ENCODE data around the gene LNPEP. TPM values are rescaled to one million over a fixed set of nuclear protein-coding genes. Genes with fewer than 3 reads are reported as not detected.

Gene LNPEP
- polyA plus RNA-seq, 4 donors = 1.1 to 22.2 (median 4.3) TPM

DNA sequence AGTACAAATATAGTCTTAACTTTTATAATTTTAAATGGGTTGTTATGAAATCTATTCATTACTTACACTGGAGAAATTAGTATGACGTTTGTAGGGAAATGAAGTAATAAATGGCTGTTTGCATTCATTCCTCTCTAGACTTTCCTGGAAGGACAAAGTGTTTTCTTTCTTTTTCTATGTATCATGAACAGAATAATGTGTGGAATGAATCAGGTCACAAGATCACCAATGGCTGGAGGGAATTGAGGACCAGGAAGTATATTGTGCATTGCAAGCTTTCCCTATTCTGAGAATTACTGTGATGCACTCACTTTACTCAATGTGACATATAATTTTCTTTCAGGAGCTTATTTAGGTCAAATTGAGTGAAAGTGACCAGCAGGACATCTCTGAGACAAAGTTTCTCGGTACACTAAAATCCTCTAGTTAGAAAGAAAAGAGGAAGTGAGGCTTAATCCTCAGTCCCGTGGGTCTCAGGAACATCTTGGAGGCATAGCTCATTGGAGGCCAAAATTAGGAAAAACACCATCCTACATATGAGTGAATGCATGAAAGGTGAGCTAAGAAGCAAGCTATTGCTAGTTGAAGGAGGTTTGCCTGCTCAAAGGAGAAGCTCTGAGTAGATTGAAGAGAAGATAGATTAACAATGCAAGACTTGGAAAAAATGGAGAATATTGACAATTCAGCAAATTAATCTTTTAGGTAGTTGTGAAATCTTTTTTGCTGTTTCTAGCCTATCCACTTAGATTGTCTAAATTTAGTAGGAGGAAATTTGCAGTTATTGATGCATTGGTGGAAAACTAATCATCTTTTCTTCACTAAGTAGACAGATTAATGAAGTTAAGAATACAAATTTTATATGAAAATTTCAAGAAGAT is 31.6 kb upstream of the LNPEP start:
- no peak overlapping the region for H3K27ac ChIP-seq (ENCODE audit: low read depth in 1 of 3, low read length in 2 of 3)
- FAIRE-seq (no peak), DNase-seq (no peak)
- 70 to 90% (median 84%) methylated on average over 3 of the region's 3 CpGs for WGBS, 3 donors
- H3K36me3 ChIP-seq (ENCODE audit: control insufficient read depth in 3 of 3, insufficient read depth in 2 of 3, low read depth in 1 of 3, low read length in 3 of 3) = peaks cover 7 to 29% (median 11%) of the 10 kb centered on the region in 3 donors
- no peaks in the 10 kb centered on the region for H3K9me3 ChIP-seq (ENCODE audit: control insufficient read depth in 2 of 2, insufficient read depth in 1 of 2, low read depth in 1 of 2, low read length in 1 of 2)
- H3K4me3 ChIP-seq (ENCODE audit: low read depth in 1 of 3, low read length in 3 of 3) = no peak overlapping the region
- no peaks in the 10 kb centered on the region for H3K4me1 ChIP-seq (ENCODE audit: control insufficient read depth in 3 of 3, insufficient read depth in 2 of 3, low read depth in 1 of 3, low read length in 2 of 3)
- H3K27me3 ChIP-seq (ENCODE audit: control insufficient read depth in 3 of 3, insufficient read depth in 3 of 3, low read length in 3 of 3) = no peaks in the 10 kb centered on the region

DNA sequence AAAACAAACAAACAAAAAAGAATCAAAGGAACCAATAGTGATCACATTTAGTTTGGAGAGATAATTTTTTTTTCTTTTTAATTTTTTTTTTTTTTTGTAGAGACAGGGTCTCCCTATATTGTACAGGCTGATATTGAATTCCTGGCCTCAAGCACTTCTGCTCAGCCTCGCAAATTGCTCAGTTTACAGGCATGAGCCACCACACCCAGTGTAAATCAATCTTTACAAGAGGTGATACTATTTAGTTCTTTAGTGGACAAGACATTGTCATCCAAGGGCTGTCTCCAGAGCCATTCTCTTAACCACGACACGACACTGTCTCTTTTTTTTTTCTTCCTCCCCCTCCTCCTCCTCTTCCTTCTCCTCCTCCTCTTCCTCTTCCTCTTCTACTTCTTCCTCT is 30.0 kb upstream of the LNPEP start:
- DNase-seq = no peak
- Histone ChIP-seq H3K4me3 (ENCODE audit: low read depth in 1 of 3, low read length in 3 of 3) (no peak overlapping the region), H3K4me1 (ENCODE audit: control insufficient read depth in 3 of 3, insufficient read depth in 2 of 3, low read depth in 1 of 3, low read length in 2 of 3) (no peaks in the 10 kb centered on the region), H3K9me3 (ENCODE audit: control insufficient read depth in 2 of 2, insufficient read depth in 1 of 2, low read depth in 1 of 2, low read length in 1 of 2) (no peaks in the 10 kb centered on the region), H3K27ac (ENCODE audit: low read depth in 1 of 3, low read length in 2 of 3) (no peak overlapping the region), H3K36me3 (ENCODE audit: control insufficient read depth in 3 of 3, insufficient read depth in 2 of 3, low read depth in 1 of 3, low read length in 3 of 3) (peaks cover 8 to 29% (median 11%) of the 10 kb centered on the region in 3 donors), H3K27me3 (ENCODE audit: control insufficient read depth in 3 of 3, insufficient read depth in 3 of 3, low read length in 3 of 3) (no peaks in the 10 kb centered on the region)
- FAIRE-seq = no peak
- WGBS, 3 donors = 90 to 95% (median 92%) methylated on average over 3 of the region's 3 CpGs

DNA sequence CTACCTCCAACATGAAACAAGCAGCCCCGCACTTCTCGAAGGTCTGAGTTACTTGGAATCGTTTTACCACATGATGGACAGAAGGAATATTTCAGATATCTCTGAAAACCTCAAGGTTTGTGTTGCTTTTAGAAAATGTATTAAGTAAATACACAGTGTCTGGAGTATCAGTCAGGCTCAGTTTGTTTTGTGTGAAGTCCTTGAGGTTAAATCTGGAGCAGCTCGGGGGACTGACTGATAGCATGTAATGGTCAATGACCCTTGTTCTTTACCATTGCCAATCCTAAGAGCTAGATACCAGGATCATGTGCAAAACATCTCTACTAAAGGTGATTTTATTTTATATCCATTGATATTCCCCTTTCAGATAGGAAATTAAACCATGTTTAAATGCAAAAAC is 26.9 kb upstream of the LNPEP start:
- Histone ChIP-seq H3K27me3 (ENCODE audit: control insufficient read depth in 3 of 3, insufficient read depth in 3 of 3, low read length in 3 of 3) (no peaks in the 10 kb centered on the region), H3K4me1 (ENCODE audit: control insufficient read depth in 3 of 3, insufficient read depth in 2 of 3, low read depth in 1 of 3, low read length in 2 of 3) (no peaks in the 10 kb centered on the region), H3K9me3 (ENCODE audit: control insufficient read depth in 2 of 2, insufficient read depth in 1 of 2, low read depth in 1 of 2, low read length in 1 of 2) (no peaks in the 10 kb centered on the region), H3K36me3 (ENCODE audit: control insufficient read depth in 3 of 3, insufficient read depth in 2 of 3, low read depth in 1 of 3, low read length in 3 of 3) (peaks cover 8 to 24% (median 9%) of the 10 kb centered on the region in 3 donors), H3K27ac (ENCODE audit: low read depth in 1 of 3, low read length in 2 of 3) (no peak overlapping the region), H3K4me3 (ENCODE audit: low read depth in 1 of 3, low read length in 3 of 3) (no peak overlapping the region)
- FAIRE-seq (no peak), DNase-seq (no peak)
- 83 to 88% (median 87%) methylated on average over 4 of the region's 4 CpGs for WGBS, 3 donors

DNA sequence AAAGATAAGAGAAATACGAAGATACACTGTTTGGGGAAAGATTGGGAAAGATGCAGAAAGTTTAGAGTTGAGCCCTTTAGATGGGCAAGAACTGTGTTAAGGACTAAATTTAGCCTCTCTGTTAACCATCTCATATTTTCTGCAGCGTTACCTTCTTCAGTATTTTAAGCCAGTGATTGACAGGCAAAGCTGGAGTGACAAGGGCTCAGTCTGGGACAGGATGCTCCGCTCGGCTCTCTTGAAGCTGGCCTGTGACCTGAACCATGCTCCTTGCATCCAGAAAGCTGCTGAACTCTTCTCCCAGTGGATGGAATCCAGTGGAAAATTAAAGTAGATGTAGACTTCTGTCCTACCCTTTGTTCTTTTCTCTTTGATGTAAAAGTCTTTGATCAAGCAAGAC is 26.4 kb upstream of the LNPEP start:
- Histone ChIP-seq H3K4me1 (ENCODE audit: control insufficient read depth in 3 of 3, insufficient read depth in 2 of 3, low read depth in 1 of 3, low read length in 2 of 3) (no peaks in the 10 kb centered on the region), H3K9me3 (ENCODE audit: control insufficient read depth in 2 of 2, insufficient read depth in 1 of 2, low read depth in 1 of 2, low read length in 1 of 2) (no peaks in the 10 kb centered on the region), H3K4me3 (ENCODE audit: low read depth in 1 of 3, low read length in 3 of 3) (no peak overlapping the region), H3K36me3 (ENCODE audit: control insufficient read depth in 3 of 3, insufficient read depth in 2 of 3, low read depth in 1 of 3, low read length in 3 of 3) (peaks cover 8 to 25% (median 9%) of the 10 kb centered on the region in 3 donors), H3K27me3 (ENCODE audit: control insufficient read depth in 3 of 3, insufficient read depth in 3 of 3, low read length in 3 of 3) (no peaks in the 10 kb centered on the region), H3K27ac (ENCODE audit: low read depth in 1 of 3, low read length in 2 of 3) (no peak overlapping the region)
- DNase-seq (no peak), FAIRE-seq (no peak)
- WGBS, 3 donors = 95 to 98% (median 97%) methylated on average over 4 of the region's 4 CpGs

DNA sequence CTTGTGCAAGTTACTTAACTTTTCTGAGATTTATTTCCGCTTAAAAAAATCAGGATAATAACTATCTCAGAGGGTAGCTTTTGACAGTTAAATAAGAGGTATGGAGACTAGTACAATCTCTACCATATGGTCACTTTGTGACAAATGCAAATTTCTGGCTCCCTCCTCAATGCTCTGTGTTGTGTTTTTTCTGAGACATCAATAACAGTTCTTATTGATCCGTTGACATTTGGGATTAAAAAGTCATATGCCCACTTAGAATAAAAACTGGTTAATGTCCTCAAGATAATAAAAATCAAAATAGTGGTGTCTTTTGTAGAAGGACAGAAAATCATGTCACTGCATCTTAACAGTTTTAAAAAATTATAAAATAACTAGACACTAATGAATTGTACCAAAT is 24.7 kb upstream of the LNPEP start:
- peaks cover 8 to 24% (median 10%) of the 10 kb centered on the region in 3 donors for H3K36me3 ChIP-seq (ENCODE audit: control insufficient read depth in 3 of 3, insufficient read depth in 2 of 3, low read depth in 1 of 3, low read length in 3 of 3)
- H3K27me3 ChIP-seq (ENCODE audit: control insufficient read depth in 3 of 3, insufficient read depth in 3 of 3, low read length in 3 of 3) = no peaks in the 10 kb centered on the region
- DNase-seq = no peak
- no peak overlapping the region for H3K27ac ChIP-seq (ENCODE audit: low read depth in 1 of 3, low read length in 2 of 3)
- H3K4me3 ChIP-seq (ENCODE audit: low read depth in 1 of 3, low read length in 3 of 3) = no peak overlapping the region
- no peaks in the 10 kb centered on the region for H3K4me1 ChIP-seq (ENCODE audit: control insufficient read depth in 3 of 3, insufficient read depth in 2 of 3, low read depth in 1 of 3, low read length in 2 of 3)
- H3K9me3 ChIP-seq (ENCODE audit: control insufficient read depth in 2 of 2, insufficient read depth in 1 of 2, low read depth in 1 of 2, low read length in 1 of 2) = no peaks in the 10 kb centered on the region
- no peak for FAIRE-seq
- WGBS, 3 donors = 92 to 97% (median 93%) methylated on average over 2 of the region's 2 CpGs

DNA sequence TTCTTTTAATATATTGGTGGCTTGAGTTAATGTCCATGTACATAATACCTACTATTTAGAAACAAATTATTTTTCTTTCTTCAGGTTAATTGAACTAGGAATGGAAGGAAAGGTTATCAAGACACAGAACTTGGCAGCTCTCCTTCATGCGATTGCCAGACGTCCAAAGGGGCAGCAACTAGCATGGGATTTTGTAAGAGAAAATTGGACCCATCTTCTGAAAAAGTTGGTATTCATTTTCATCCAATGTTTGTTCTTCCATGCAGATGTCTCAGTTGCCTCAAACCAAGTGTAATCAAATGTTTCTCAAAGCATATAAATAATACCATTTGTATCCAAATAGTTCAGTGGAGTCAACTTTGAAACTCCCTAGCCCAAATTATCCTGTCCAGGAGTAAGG is 22.6 kb upstream of the LNPEP start:
- Histone ChIP-seq H3K4me1 (ENCODE audit: control insufficient read depth in 3 of 3, insufficient read depth in 2 of 3, low read depth in 1 of 3, low read length in 2 of 3) (no peaks in the 10 kb centered on the region), H3K27ac (ENCODE audit: low read depth in 1 of 3, low read length in 2 of 3) (no peak overlapping the region), H3K27me3 (ENCODE audit: control insufficient read depth in 3 of 3, insufficient read depth in 3 of 3, low read length in 3 of 3) (no peaks in the 10 kb centered on the region), H3K9me3 (ENCODE audit: control insufficient read depth in 2 of 2, insufficient read depth in 1 of 2, low read depth in 1 of 2, low read length in 1 of 2) (no peaks in the 10 kb centered on the region), H3K36me3 (ENCODE audit: control insufficient read depth in 3 of 3, insufficient read depth in 2 of 3, low read depth in 1 of 3, low read length in 3 of 3) (peaks cover 8 to 24% (median 16%) of the 10 kb centered on the region in 3 donors), H3K4me3 (ENCODE audit: low read depth in 1 of 3, low read length in 3 of 3) (no peak overlapping the region)
- WGBS, 3 donors = 45 to 80% (median 51%) methylated on average over 2 of the region's 2 CpGs
- FAIRE-seq (no peak), DNase-seq (no peak)

DNA sequence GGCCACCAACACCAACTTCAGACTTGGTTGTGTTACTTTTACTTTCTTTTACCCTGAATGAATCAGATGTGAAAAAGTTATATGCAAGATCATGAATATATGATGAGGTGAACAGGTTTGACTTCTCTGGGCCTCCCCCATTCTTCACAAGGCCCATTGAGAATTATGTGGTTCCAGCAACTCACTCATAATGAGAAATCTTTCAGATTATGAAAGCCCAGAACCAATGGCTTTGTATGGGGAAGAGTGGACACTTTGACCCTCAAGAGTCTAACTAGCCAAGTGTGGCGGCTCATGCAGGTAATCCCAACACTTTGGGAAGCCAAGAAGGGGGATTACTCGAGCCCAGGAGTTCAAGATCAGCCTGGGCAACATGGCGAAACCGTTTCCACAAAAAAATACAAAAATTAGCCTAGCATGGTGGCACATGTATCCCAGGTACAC is 16.1 kb upstream of the LNPEP start:
- no peak for DNase-seq
- no peak overlapping the region for H3K4me3 ChIP-seq (ENCODE audit: low read depth in 1 of 3, low read length in 3 of 3)
- no peak overlapping the region for H3K27ac ChIP-seq (ENCODE audit: low read depth in 1 of 3, low read length in 2 of 3)
- no peak for FAIRE-seq
- H3K9me3 ChIP-seq (ENCODE audit: control insufficient read depth in 2 of 2, insufficient read depth in 1 of 2, low read depth in 1 of 2, low read length in 1 of 2) = no peaks in the 10 kb centered on the region
- peaks cover 0 to 13% (median 9%) of the 10 kb centered on the region in 3 donors for H3K36me3 ChIP-seq (ENCODE audit: control insufficient read depth in 3 of 3, insufficient read depth in 2 of 3, low read depth in 1 of 3, low read length in 3 of 3)
- WGBS, 3 donors = 90 to 97% (median 93%) methylated on average over 4 of the region's 4 CpGs
- no peaks in the 10 kb centered on the region for H3K27me3 ChIP-seq (ENCODE audit: control insufficient read depth in 3 of 3, insufficient read depth in 3 of 3, low read length in 3 of 3)
- no peaks in the 10 kb centered on the region for H3K4me1 ChIP-seq (ENCODE audit: control insufficient read depth in 3 of 3, insufficient read depth in 2 of 3, low read depth in 1 of 3, low read length in 2 of 3)

DNA sequence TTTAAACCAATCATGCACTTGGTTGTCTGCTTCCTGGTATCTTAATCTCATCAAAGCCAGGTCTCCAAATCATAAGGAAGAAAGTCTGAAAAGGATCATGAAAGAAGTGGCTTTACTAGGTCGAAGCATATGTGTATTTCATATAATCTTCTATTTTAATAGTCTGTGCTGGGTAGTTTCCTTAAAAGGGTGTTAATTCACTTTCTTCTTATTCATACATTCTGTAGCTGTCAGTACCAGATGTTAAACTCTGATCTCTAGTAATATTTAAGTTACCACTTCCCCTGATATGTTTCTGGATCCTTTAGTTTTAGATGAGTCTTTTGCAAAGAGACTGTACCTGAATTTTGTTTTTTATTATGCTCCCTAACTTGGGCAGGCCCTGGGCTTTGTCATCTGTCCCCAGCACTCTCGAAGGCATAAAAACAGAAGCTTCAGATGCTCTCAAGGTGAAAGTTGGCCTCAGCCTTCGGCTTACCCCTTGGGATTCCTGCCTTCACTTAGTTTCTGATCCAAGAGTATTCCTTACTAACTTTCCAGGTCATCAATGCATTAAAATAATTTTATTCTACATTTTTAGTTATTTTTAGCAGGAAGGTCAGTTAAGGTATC is 15.0 kb upstream of the LNPEP start:
- Histone ChIP-seq H3K4me3 (ENCODE audit: low read depth in 1 of 3, low read length in 3 of 3) (no peak overlapping the region), H3K27me3 (ENCODE audit: control insufficient read depth in 3 of 3, insufficient read depth in 3 of 3, low read length in 3 of 3) (no peaks in the 10 kb centered on the region), H3K4me1 (ENCODE audit: control insufficient read depth in 3 of 3, insufficient read depth in 2 of 3, low read depth in 1 of 3, low read length in 2 of 3) (no peaks in the 10 kb centered on the region), H3K36me3 (ENCODE audit: control insufficient read depth in 3 of 3, insufficient read depth in 2 of 3, low read depth in 1 of 3, low read length in 3 of 3) (peaks cover 0 to 11% (median 9%) of the 10 kb centered on the region in 3 donors), H3K27ac (ENCODE audit: low read depth in 1 of 3, low read length in 2 of 3) (no peak overlapping the region), H3K9me3 (ENCODE audit: control insufficient read depth in 2 of 2, insufficient read depth in 1 of 2, low read depth in 1 of 2, low read length in 1 of 2) (no peaks in the 10 kb centered on the region)
- DNase-seq (no peak), FAIRE-seq (no peak)
- 80 to 84% (median 83%) methylated on average over 3 of the region's 3 CpGs for WGBS, 3 donors

Data from small intestine (tissue), 7 donors.